Vagina (tissue), 2 donors: Measurements from ENCODE around the gene IDUA.

Source experiments
- POLR2A ChIP-seq, 2 donors: fragments of 450-650 bp; IDR thresholded peaks; one replicate each; pipeline ENCODE4 v1.6.1; 2017; ENCODE audit warnings: antibody characterized with exemption in 2 of 2, mild to moderate bottlenecking in 2 of 2, moderate library complexity in 2 of 2
- POLR2AphosphoS5 ChIP-seq, 2 donors: sonication (generic); formaldehyde crosslinking; IDR thresholded peaks; one replicate each; pipeline ENCODE4 v1.9.0; 2017; ENCODE audit warnings: antibody characterized with exemption in 2 of 2, mild to moderate bottlenecking in 2 of 2, low read depth in 1 of 2; ENCODE audit not compliant: insufficient read depth in 1 of 2
- TF ChIP-seq, protein P1 (sequence below), 3 experiments: fragments of 450-650 bp in 2 of 3; fragments of 200-600 bp in 1 of 3; sonication (generic) in 1 of 3; IDR thresholded peaks; one replicate each; pipeline ENCODE4 v1.5.1; 2017 to 2019; ENCODE audit warnings: antibody characterized with exemption in 3 of 3, mild to moderate bottlenecking in 2 of 3, moderate library complexity in 2 of 3

DNA sequence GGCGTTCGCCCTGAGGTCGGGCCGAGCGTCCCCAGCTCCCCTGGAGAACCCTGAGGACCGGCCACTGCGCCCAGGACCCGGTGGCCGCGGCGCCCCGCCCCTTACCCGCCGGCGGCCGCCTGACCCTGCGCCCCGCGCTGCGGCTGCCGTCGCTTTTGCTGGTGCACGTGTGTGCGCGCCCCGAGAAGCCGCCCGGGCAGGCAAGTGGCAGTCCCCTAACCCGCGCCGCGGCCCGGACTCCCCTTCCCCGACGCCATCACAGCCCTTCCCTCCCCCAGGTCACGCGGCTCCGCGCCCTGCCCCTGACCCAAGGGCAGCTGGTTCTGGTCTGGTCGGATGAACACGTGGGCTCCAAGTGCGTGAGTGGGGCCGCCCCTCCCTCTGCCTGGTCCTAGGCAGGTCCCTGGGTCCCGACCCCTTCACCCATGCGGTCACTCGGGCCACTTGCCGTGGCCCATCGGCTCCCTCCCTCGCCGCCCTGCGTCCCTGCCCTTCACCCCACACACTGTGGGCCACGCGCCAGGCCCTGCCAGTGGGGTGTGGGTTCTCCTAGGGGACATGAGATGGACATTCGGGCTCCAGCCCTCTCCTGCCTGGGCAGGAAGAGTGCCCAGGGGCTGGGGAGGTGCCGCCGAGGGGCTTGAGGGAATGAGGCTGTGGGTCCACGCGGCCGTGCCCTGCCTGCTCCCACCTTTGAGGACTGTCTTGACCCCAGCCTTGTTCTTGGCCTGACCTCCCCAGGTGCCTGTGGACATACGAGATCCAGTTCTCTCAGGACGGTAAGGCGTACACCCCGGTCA, 16.6 kb downstream of the IDUA start:
- TF ChIP-seq, protein P1, sequence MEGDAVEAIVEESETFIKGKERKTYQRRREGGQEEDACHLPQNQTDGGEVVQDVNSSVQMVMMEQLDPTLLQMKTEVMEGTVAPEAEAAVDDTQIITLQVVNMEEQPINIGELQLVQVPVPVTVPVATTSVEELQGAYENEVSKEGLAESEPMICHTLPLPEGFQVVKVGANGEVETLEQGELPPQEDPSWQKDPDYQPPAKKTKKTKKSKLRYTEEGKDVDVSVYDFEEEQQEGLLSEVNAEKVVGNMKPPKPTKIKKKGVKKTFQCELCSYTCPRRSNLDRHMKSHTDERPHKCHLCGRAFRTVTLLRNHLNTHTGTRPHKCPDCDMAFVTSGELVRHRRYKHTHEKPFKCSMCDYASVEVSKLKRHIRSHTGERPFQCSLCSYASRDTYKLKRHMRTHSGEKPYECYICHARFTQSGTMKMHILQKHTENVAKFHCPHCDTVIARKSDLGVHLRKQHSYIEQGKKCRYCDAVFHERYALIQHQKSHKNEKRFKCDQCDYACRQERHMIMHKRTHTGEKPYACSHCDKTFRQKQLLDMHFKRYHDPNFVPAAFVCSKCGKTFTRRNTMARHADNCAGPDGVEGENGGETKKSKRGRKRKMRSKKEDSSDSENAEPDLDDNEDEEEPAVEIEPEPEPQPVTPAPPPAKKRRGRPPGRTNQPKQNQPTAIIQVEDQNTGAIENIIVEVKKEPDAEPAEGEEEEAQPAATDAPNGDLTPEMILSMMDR (IDR thresholded peaks at IDR 0.05), result no peak
- no peak for TF ChIP-seq POLR2AphosphoS5 (IDR thresholded peaks at IDR 0.05; ENCODE audit: insufficient read depth in 1 of 2, low read depth in 1 of 2)
- TF ChIP-seq POLR2A (IDR thresholded peaks at IDR 0.05), result no peak
